HL-60 (cell line): Measurements from ENCODE around the gene IL33.

ENCODE experiments used
- DNase-seq, 2 experiments: peaks; one replicate each; pipeline ENCODE4 v3.0.0-alpha.2; 2010 to 2020; ENCODE audit warnings: low read depth in 1 of 2, low spot score in 1 of 2
- H3K27ac ChIP-seq: fragments of 250-450 bp; sonication (Bioruptor Pico); replicated peaks from 2 replicates; pipeline ENCODE4 v1.5.1; 2020; ENCODE audit warnings: mild to moderate bottlenecking, moderate library complexity
- H3K27me3 ChIP-seq: fragments of 250-450 bp; sonication (Bioruptor Pico); 2 replicates; pipeline ENCODE4 v1.5.1; 2021; ENCODE audit warnings: mild to moderate bottlenecking, moderate library complexity; ENCODE audit not compliant: insufficient read depth, poor library complexity, severe bottlenecking
- H3K4me3 ChIP-seq: replicated peaks from 2 replicates; pipeline ENCODE4 v1.5.1; 2011; ENCODE audit warnings: mild to moderate bottlenecking, control low read depth, low read length; ENCODE audit not compliant: insufficient read depth
- GABPA ChIP-seq: IDR thresholded peaks from 2 replicates; pipeline ENCODE4 v1.6.1; 2012; ENCODE audit warnings: low read depth
- POLR2AphosphoS5 ChIP-seq: IDR thresholded peaks from 2 replicates; pipeline ENCODE4 v1.6.1; 2012; ENCODE audit warnings: low read depth
- SPI1 ChIP-seq: IDR thresholded peaks from 2 replicates; pipeline ENCODE4 v1.6.1; 2012; ENCODE audit warnings: low read depth, mild to moderate bottlenecking, borderline replicate concordance
- TF ChIP-seq, protein P1 (sequence below): IDR thresholded peaks from 2 replicates; pipeline ENCODE4 v1.6.1; 2012; ENCODE audit warnings: low read depth; ENCODE audit not compliant: insufficient replicate concordance
- TF ChIP-seq, protein P2 (sequence below): IDR thresholded peaks from one replicate; pipeline ENCODE4 v1.5.1; 2011; ENCODE audit warnings: low read length, control low read depth, inconsistent platforms; ENCODE audit not compliant: insufficient read depth

IL33 gene

DNA sequence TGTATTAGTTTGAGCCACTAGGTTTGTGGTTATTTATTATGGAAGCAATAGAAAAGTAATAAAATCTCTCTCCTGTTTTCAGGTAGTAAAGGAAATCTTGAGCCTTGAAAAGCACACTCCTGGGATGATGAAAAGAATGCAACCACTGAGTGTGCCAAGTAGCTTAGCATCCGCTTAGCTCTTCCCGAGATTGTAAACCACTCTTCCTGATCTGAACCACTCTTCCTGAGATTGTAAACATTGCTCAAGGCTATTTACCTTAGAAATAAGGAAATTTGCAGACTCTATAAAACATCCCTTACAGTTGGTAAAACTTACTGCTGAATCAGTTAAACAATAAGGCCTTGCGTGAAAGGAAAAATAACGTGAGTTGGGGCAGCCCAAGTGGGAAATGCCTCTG lies 17.4 kb upstream of the IL33 start:
- Histone ChIP-seq H3K4me3 (no peak overlapping the region), H3K27ac (no peak overlapping the region), H3K27me3 (peaks cover 3% of the 10 kb centered on the region)
- TF ChIP-seq SPI1 (no peak), GABPA (no peak), POLR2AphosphoS5 (no peak)
- TF ChIP-seq, protein P1, sequence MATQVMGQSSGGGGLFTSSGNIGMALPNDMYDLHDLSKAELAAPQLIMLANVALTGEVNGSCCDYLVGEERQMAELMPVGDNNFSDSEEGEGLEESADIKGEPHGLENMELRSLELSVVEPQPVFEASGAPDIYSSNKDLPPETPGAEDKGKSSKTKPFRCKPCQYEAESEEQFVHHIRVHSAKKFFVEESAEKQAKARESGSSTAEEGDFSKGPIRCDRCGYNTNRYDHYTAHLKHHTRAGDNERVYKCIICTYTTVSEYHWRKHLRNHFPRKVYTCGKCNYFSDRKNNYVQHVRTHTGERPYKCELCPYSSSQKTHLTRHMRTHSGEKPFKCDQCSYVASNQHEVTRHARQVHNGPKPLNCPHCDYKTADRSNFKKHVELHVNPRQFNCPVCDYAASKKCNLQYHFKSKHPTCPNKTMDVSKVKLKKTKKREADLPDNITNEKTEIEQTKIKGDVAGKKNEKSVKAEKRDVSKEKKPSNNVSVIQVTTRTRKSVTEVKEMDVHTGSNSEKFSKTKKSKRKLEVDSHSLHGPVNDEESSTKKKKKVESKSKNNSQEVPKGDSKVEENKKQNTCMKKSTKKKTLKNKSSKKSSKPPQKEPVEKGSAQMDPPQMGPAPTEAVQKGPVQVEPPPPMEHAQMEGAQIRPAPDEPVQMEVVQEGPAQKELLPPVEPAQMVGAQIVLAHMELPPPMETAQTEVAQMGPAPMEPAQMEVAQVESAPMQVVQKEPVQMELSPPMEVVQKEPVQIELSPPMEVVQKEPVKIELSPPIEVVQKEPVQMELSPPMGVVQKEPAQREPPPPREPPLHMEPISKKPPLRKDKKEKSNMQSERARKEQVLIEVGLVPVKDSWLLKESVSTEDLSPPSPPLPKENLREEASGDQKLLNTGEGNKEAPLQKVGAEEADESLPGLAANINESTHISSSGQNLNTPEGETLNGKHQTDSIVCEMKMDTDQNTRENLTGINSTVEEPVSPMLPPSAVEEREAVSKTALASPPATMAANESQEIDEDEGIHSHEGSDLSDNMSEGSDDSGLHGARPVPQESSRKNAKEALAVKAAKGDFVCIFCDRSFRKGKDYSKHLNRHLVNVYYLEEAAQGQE, result no peak
- TF ChIP-seq, protein P2, sequence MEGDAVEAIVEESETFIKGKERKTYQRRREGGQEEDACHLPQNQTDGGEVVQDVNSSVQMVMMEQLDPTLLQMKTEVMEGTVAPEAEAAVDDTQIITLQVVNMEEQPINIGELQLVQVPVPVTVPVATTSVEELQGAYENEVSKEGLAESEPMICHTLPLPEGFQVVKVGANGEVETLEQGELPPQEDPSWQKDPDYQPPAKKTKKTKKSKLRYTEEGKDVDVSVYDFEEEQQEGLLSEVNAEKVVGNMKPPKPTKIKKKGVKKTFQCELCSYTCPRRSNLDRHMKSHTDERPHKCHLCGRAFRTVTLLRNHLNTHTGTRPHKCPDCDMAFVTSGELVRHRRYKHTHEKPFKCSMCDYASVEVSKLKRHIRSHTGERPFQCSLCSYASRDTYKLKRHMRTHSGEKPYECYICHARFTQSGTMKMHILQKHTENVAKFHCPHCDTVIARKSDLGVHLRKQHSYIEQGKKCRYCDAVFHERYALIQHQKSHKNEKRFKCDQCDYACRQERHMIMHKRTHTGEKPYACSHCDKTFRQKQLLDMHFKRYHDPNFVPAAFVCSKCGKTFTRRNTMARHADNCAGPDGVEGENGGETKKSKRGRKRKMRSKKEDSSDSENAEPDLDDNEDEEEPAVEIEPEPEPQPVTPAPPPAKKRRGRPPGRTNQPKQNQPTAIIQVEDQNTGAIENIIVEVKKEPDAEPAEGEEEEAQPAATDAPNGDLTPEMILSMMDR, result no peak
- no peak for DNase-seq

DNA sequence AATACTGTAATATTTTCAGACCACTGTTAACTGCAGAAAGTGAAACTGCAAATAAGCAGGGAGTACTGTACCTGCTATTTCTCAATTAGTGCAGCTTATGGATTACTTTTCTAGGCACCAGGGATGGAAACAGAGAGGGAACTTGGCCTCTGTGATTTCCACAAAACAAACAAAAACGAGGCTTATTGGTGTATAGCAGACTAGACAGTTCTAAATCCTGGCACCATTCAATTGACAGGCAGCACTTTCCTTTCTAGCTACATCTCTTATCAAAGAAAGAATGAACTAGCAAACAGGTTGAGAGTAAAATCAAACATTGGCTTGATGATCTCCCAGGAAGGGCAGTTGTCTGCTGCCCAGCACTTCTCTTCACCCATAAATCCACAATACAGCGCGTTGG lies 16.0 kb upstream of the IL33 start:
- peaks cover 3% of the 10 kb centered on the region for H3K27me3 ChIP-seq
- H3K27ac ChIP-seq, result no peak overlapping the region

DNA sequence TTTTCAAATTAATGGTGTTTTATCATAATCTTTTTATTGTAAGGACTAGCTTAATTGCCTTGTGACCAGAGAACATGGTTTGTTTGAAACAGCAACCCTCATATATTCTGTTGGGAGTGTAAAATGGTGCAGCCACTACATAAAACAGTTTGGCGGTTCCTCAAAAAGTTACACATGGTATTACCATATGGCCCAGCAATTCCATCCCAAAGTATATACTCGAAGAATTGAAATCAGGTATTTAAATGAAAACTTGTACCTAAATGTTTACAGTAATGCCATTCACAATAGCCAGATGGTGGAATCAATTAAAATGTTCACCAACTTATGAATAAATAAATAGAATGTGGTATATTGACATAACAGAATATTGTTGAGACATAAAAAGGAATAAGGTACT lies 14.8 kb upstream of the IL33 start:
- DNase-seq, result no peak
- Histone ChIP-seq H3K27me3 (peaks cover 3% of the 10 kb centered on the region), H3K4me3 (no peak overlapping the region), H3K27ac (no peak overlapping the region)
- TF ChIP-seq GABPA (no peak), SPI1 (no peak), POLR2AphosphoS5 (no peak)
- TF ChIP-seq, protein P2, result no peak
- TF ChIP-seq, protein P1, result no peak

More for the DNA sequence above, 16.0 kb upstream of the IL33 start:
- TF ChIP-seq, protein P1, result no peak
- TF ChIP-seq SPI1 (no peak), POLR2AphosphoS5 (no peak), GABPA (no peak)
- TF ChIP-seq, protein P2, result no peak
- no peak for DNase-seq
- no peak overlapping the region for H3K4me3 ChIP-seq
